Neutrophil (primary cell): ENCODE measurements around the gene KRT35.
A peak's percentile ranks its signal among the peaks of the same experiment; 100 is the strongest.

Experiments
- H3K27ac ChIP-seq: fragments of 200-600 bp; sonication (generic); 2 replicates; pipeline ENCODE4 v1.5.1; 2016; ENCODE audit warnings: mild to moderate bottlenecking, moderate library complexity
- H3K27me3 ChIP-seq: fragments of 200-600 bp; sonication (generic); 2 replicates; pipeline ENCODE4 v1.6.0; 2016; ENCODE audit warnings: mild to moderate bottlenecking
- H3K36me3 ChIP-seq: fragments of 200-600 bp; sonication (generic); 2 replicates; pipeline ENCODE4 v1.5.1; 2017
- H3K4me1 ChIP-seq, 2 experiments: fragments of 200-600 bp in 1 of 2; sonication (generic) in 1 of 2; 1 replicate in 1 of 2; 2 replicates in 1 of 2; pipeline versions ENCODE4 v1.5.1 to v1.6.1; 2013 to 2016; ENCODE audit warnings: low read depth in 1 of 2, low read length in 1 of 2, mild to moderate bottlenecking in 1 of 2, moderate library complexity in 1 of 2; ENCODE audit not compliant: control insufficient read depth in 1 of 2, insufficient read depth in 1 of 2
- H3K4me3 ChIP-seq, 2 experiments: fragments of 200-600 bp in 1 of 2; sonication (generic) in 1 of 2; 1 replicate in 1 of 2; 2 replicates in 1 of 2; pipeline ENCODE4 v1.5.1; 2013 to 2016; ENCODE audit warnings: low read depth in 1 of 2, low read length in 1 of 2, mild to moderate bottlenecking in 1 of 2, moderate library complexity in 1 of 2
- H3K9me3 ChIP-seq: fragments of 200-600 bp; sonication (generic); 2 replicates; pipeline ENCODE4 v1.5.1; 2016
- CTCF ChIP-seq: fragments of 200-600 bp; sonication (generic); IDR thresholded peaks from 2 replicates; pipeline ENCODE4 v1.5.1; 2016; ENCODE audit warnings: antibody characterized with exemption

Gene KRT35

DNA sequence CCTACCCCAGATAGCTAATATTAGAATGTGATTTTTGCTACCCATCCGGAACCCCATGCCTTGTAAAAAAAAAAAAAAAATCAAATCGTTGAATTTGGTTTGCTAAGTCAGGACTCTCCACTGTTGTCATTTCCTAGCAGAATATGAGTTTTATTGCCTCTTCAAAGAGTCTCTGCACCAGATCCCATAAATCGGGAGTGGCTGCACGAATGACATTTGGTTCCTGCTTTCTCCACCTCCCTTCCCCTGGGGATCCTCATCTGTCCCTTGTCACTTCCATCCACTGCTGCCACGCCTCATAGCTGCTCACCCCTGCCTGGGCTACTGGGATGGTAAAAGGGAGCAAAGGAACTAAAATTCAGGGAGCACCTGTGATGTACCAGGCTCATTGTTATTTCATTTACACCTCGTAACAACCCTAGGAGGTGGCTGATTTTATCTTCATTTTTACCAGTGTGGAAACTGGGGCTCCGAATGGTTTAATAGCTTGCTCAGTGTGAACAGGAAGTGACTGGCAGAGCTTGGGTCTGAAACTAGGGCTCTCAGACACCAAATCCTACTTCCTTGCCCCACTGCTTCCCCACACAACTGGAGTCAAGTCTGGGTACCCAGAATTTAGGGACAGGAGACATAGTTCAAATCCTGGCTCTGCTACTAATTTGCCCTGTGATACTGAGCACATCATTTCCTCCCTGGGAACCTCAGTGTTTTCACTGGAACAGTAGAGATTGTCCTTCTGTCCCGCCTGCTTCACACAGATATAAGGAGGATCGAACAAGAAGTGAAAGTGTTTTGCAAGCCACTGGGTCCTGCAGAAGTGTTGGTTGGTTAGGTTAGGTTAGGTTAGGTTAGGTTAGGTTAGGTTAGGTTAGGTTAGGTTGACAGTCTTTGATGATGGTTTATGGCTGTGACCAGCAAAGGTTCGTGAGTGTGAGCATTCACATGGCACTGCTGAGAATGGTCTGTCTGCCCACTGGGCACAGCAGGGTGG, 9.3 kb upstream of the KRT35 start:
- no peak overlapping the region for H3K4me3 ChIP-seq
- H3K9me3 ChIP-seq: no peaks in the 10 kb centered on the region
- H3K27me3 ChIP-seq: no peaks in the 10 kb centered on the region
- no peaks in the 10 kb centered on the region for H3K36me3 ChIP-seq
- TF ChIP-seq CTCF: no peak
- peak overlapping the region; percentile 56 for H3K27ac ChIP-seq
- peaks cover 0 to 18% of the 10 kb centered on the region in 2 experiments for H3K4me1 ChIP-seq

DNA sequence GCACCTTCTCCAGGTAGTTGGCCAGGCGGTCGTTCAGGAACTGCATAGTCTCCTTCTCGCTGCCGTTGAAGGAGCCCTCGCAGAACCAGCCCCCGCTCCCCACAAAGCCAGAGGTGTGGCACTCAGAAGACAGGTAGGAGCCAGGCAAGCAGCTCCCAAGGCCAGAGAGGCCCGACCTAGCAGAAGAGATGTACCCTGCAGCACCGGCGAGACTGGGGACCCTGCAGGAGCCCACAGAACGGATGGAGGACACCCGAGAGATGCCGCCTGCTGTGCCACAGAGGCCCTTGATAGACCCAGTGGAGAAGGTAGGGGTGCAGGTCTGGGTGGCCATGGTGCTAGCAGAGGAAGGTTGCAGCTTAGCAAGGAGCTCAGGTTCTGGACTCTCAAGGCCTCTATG, 8.6 kb upstream of the KRT35 start, which contains the start of gene KRT36:
Gene KRT36, minus strand, starts transcription at position 380 of the 400 bp plus-strand sequence. Its CDS starts 46 bp downstream, at position 334.
- no peaks in the 10 kb centered on the region for H3K27me3 ChIP-seq
- H3K9me3 ChIP-seq: no peaks in the 10 kb centered on the region
- peaks cover 0 to 18% of the 10 kb centered on the region in 2 experiments for H3K4me1 ChIP-seq
- TF ChIP-seq CTCF: no peak
- H3K36me3 ChIP-seq: no peaks in the 10 kb centered on the region
- peak within 1 kb of the TSS; percentile 56 for H3K27ac ChIP-seq
- no peak within 1 kb of the TSS for H3K4me3 ChIP-seq

GRCh38 chr17:41486809-41487530, 6.0 kb upstream of the KRT35 start:
- Histone ChIP-seq H3K9me3 (no peaks in the 10 kb centered on the region), H3K27ac (no peak overlapping the region), H3K36me3 (no peaks in the 10 kb centered on the region), H3K4me3 (no peak overlapping the region), H3K4me1 (peaks cover 0 to 18% of the 10 kb centered on the region in 2 experiments), H3K27me3 (no peaks in the 10 kb centered on the region)
- TF ChIP-seq CTCF: peak; percentile 78

DNA sequence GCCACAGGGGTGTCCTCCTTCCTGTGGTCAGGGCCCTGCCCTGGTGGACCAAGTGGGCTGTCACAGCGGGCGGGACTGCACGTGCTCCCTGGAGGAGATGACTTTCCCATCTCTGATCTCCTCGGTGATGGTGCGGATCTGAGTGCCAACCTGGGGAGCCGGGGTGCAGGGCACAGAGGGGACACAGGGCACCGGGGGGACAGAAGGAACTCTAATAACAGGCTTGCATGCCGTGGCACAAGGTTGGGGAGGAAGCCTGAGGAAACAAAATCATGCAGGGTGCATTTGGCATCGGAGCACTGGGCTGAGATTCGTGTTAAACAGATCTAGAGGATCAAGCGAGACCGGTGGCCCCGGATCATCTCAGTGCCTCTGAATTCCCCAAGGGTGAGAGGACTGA, 5.4 kb upstream of the KRT35 start:
- Histone ChIP-seq H3K27ac (no peak overlapping the region), H3K4me1 (peaks cover 0 to 18% of the 10 kb centered on the region in 2 experiments), H3K9me3 (no peaks in the 10 kb centered on the region), H3K36me3 (no peaks in the 10 kb centered on the region), H3K4me3 (no peak overlapping the region), H3K27me3 (no peaks in the 10 kb centered on the region)
- TF ChIP-seq CTCF: no peak

DNA sequence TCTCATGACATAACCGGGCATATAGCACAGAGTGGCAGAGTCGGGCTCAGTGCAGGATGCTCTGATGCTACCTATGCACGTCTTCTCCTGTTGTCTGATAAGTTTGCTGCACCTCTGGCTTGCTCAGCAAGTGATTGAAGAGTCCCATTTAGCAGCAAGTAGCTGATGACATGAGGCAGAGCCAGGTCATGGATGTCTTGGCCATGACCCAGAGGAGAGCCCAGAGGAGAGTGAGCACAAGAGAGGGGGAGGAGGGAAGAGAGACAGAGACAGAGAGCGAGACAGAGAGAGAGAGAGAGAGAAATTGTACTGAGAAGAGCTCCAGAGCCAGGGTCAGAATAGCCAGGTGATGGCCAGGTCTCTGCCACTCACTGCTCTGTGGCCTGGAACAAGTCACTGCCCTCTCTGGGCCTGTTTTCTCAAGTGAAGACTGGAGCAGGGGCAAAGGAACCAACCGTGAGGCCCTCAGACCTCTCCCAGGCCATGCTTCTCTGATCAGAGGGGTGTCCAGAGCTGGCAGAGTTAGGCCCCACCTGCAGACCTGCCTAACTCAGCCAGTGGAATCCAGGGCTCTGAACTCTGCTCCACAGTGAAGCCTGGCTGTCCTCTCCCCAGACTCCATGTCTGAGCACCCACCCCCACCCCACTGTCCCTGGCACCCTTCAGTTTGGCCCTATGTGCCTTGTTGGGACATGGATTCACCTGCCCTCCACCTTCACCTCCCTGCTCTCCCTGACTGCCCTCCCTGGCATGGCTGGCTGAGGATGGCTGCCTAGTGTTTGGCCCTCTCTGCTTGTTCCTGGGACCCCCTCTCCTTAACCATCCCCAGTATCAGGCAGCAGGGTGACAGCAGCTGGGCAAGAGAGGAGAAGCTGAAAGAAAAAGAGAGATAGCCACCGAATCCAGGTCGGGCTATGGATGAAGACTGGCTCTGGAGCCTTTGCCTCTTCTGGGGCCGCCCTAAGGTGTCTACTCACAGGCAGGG, 4.3 kb upstream of the KRT35 start:
- Histone ChIP-seq H3K27ac (no peak overlapping the region), H3K36me3 (no peaks in the 10 kb centered on the region), H3K4me1 (peaks cover 0 to 16% of the 10 kb centered on the region in 2 experiments), H3K9me3 (no peaks in the 10 kb centered on the region), H3K27me3 (no peaks in the 10 kb centered on the region), H3K4me3 (no peak overlapping the region)
- TF ChIP-seq CTCF: no peak
